Cardiac muscle cell (in vitro differentiated cells and primary cell): ENCODE measurements around the gene GPR108. TPM values are rescaled to one million over a fixed set of nuclear protein-coding genes. Genes with fewer than 3 reads are reported as not detected.

ENCODE experiments used
- DNase-seq, 2 donors: peaks; one replicate each; pipeline versions ENCODE4 v3.0.0 to v3.0.0-alpha.2; 2010 to 2017; ENCODE audit warnings: low read depth in 1 of 2, low spot score in 1 of 2
- H3K27ac ChIP-seq: fragments of 200-600 bp; sonication (generic); 2 replicates; pipeline ENCODE4 v1.5.1; 2016
- H3K27me3 ChIP-seq: fragments of 200-600 bp; sonication (generic); 2 replicates; pipeline ENCODE4 v1.6.0; 2016; ENCODE audit warnings: control low read depth
- H3K36me3 ChIP-seq: fragments of 200-600 bp; sonication (generic); 2 replicates; pipeline ENCODE4 v1.5.1; 2016; ENCODE audit warnings: control low read depth
- H3K4me1 ChIP-seq: fragments of 200-600 bp; sonication (generic); 2 replicates; pipeline ENCODE4 v1.8.1; 2017; ENCODE audit warnings: low read depth, mild to moderate bottlenecking, mixed run types
- H3K4me3 ChIP-seq: fragments of 200-600 bp; sonication (generic); 2 replicates; pipeline ENCODE4 v1.5.1; 2016; ENCODE audit warnings: mild to moderate bottlenecking
- H3K9me3 ChIP-seq: fragments of 200-600 bp; sonication (generic); 2 replicates; pipeline ENCODE4 v1.5.1; 2017; ENCODE audit warnings: low read depth, mild to moderate bottlenecking, control low read depth
- polyA plus RNA-seq: library from polyadenylated mRNA; unstranded; fragments of >200 nt; fragmentation: Nextera tagmentation; extraction: Ambion mirVana; gene quantifications from 2 replicates; pipeline ENCODE4 v1.2.1, GENCODE V29; 2016
- total RNA-seq: library from RNA; depleted of rRNA; stranded (reverse); fragments of >200 nt; gene quantifications from 2 replicates; pipeline ENCODE4 v1.2.3, GENCODE V29; 2016
- TF ChIP-seq, protein P1 (sequence below): IDR thresholded peaks from 2 replicates; pipeline ENCODE4 v1.5.1; 2012; ENCODE audit warnings: low read depth, mild to moderate bottlenecking, low read length

The GPR108 gene
- total and polyA plus RNA-seq, 2 experiments from 2014 or later, result 91.3 to 113 TPM

DNA sequence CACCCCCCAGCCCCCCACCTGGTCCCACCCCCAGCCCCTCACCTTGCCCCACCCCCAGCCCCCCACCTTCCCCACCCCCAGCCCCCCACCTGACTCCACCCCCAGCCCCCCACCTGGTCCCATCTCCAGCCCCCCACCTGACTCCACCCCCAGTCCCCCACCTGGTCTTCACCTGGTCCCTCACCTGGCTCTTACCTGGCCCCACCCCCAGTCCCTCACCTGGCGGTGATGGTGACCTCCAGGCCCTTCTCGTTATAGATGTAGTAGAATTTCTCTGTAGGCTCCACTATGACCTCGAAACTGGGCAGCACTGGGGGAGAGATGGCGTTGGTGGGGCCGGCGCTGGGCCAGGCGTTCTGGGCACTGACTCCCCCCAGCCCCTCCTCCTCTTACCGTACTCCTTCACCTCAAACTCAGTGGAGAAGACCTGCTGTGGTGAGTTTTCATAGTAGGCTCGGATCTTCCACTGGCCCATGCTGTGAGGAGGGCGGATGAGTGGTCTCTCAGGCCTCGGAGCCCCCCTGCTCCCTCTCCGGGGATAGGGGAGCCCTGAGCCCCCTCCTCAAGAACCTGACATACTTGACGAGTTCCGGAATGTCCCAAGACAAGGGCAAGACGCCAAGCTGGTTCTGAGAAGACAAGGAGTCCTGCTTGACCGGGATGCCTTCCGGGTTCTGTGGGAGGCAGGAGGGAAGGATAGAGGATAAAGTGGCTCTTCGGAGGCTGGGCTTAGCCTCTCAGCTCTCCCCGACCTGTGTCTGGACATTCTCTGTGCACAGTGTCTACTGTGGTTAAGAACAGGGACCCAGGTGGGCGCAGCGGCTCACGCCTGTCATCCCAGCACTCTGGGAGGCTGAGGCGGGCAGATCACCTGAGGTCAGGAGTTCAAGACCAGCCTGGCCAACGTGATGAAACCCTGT, 23.3 kb downstream of the GPR108 start:
- no peaks in the 10 kb centered on the region for H3K9me3 ChIP-seq
- no peaks in the 10 kb centered on the region for H3K4me1 ChIP-seq
- no peak overlapping the region for H3K4me3 ChIP-seq
- H3K27me3 ChIP-seq, result peaks cover 11% of the 10 kb centered on the region
- TF ChIP-seq, protein P1, sequence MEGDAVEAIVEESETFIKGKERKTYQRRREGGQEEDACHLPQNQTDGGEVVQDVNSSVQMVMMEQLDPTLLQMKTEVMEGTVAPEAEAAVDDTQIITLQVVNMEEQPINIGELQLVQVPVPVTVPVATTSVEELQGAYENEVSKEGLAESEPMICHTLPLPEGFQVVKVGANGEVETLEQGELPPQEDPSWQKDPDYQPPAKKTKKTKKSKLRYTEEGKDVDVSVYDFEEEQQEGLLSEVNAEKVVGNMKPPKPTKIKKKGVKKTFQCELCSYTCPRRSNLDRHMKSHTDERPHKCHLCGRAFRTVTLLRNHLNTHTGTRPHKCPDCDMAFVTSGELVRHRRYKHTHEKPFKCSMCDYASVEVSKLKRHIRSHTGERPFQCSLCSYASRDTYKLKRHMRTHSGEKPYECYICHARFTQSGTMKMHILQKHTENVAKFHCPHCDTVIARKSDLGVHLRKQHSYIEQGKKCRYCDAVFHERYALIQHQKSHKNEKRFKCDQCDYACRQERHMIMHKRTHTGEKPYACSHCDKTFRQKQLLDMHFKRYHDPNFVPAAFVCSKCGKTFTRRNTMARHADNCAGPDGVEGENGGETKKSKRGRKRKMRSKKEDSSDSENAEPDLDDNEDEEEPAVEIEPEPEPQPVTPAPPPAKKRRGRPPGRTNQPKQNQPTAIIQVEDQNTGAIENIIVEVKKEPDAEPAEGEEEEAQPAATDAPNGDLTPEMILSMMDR, result no peak
- DNase-seq, result no peak
- H3K27ac ChIP-seq, result no peak overlapping the region
- no peaks in the 10 kb centered on the region for H3K36me3 ChIP-seq

DNA sequence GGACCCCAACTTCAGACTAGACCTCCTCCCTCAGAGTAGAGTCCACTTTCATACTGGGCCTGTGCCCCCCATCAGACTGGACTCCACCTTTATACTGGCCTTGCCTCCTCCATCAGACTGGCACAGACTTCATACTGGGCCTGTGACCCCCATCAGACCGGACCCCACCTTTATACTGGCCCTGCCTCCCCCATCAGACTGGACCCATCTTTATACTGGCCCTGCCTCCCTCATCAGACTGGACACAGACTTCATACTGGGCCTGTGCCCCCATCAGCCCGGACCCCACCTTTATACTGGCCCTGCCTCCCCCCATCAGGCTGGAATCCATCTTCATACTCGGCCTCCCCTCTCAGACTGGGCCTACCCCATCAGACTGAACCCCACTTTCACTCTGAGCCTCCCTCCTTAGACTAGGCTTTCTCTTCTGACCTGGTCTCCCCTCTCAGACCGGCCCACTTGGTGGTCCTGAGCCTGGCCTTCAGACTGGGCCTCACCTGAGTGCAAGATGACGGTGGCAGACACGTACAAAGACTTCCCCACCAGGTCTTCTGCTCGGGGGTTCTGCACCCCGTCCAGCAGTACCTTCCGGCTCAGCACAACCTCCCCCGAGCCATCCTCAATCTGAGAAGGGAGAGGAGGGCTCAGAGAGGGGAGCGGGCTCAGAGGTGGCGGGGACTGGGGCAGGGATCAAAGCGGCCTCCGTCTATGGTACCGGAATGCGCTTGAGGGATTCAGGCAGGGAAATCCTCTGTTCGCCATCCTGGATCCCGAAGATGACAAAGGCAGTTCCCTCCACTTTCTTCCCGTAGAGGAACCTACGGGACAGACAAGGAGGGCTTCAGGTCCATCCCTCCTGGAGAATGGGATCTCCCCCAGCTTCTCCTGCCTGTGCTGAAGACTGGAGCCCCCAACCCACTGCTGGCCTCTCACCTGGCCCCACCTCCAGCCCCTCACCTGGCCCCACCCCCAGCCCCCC, 24.4 kb downstream of the GPR108 start:
- peaks cover 11% of the 10 kb centered on the region for H3K27me3 ChIP-seq
- no peaks in the 10 kb centered on the region for H3K36me3 ChIP-seq
- no peaks in the 10 kb centered on the region for H3K4me1 ChIP-seq
- H3K4me3 ChIP-seq, result no peak overlapping the region
- H3K27ac ChIP-seq, result no peak overlapping the region
- TF ChIP-seq, protein P1, result no peak
- H3K9me3 ChIP-seq, result no peaks in the 10 kb centered on the region
- DNase-seq, result no peak

DNA sequence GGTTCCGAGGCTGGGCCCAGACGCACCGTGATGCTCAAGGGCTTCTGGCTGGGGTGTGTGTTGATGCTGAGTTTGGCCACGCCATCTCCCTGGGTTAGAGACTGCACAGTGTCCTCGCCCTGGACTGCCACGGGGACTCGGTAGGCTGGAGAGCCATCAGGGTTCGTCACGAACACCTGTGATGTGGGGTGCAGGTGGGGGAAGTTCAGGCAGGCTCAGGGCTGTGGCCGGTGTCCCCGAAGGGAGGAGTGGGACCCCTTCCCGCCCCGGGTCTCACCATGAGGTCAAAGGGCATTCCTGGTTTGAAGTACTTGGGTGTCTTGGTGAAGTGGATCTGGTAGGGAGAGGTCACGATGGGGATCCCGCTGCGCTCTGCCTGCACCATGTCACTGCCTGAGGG, 25.1 kb downstream of the GPR108 start:
- H3K4me1 ChIP-seq, result no peaks in the 10 kb centered on the region
- H3K27me3 ChIP-seq, result peaks cover 11% of the 10 kb centered on the region
- TF ChIP-seq, protein P1, result no peak
- no peak overlapping the region for H3K4me3 ChIP-seq
- H3K36me3 ChIP-seq, result no peaks in the 10 kb centered on the region
- H3K9me3 ChIP-seq, result no peaks in the 10 kb centered on the region
- DNase-seq, result no peak
- H3K27ac ChIP-seq, result no peak overlapping the region

DNA sequence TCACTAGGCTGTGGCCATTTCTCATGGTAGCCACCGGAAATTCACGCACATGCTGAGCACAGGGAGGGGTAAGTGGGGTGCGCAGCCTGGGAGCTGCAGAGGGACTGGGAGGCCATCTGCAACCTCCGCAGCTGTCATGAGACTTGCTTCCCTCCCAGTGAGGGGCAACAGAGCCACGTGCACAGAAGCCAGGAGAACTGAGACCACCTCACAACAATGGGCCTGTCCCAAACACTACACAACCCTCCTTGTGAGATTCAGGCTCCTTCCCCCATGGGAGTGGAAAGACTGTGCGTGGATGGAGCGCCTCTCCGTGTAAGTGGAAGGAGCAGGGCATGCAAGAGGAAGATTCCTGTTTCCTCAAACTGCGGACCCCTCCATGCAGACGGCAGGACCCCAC, 25.8 kb downstream of the GPR108 start:
- no peak overlapping the region for H3K27ac ChIP-seq
- no peak for DNase-seq
- H3K4me1 ChIP-seq, result no peaks in the 10 kb centered on the region
- no peaks in the 10 kb centered on the region for H3K36me3 ChIP-seq
- TF ChIP-seq, protein P1, result no peak
- H3K4me3 ChIP-seq, result no peak overlapping the region
- peaks cover 11% of the 10 kb centered on the region for H3K27me3 ChIP-seq
- H3K9me3 ChIP-seq, result no peaks in the 10 kb centered on the region

DNA sequence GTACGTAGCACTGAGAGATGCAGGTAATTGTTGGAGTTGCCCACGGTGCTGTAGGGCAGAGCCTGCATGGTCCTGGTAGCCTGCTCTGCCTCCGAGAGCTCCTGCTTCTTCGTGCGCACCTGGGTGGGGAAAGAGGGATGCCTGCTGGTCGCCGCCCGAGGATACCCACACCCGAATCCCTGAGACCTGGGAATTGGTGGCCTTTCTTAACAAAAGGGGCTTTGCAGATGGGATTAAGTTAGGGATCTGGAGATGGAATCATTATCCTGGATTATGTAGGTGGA, 26.4 kb downstream of the GPR108 start:
- TF ChIP-seq, protein P1, result no peak
- Histone ChIP-seq H3K9me3 (no peaks in the 10 kb centered on the region), H3K4me3 (no peak overlapping the region), H3K4me1 (no peaks in the 10 kb centered on the region), H3K36me3 (no peaks in the 10 kb centered on the region), H3K27ac (no peak overlapping the region), H3K27me3 (peaks cover 11% of the 10 kb centered on the region)
- DNase-seq, result no peak
